HG03565 (cell line): ENCODE data around the gene METTL17.
"Not testable (repeated sequence)": the region's sequence is repeated elsewhere in the genome, so short reads cannot be mapped to it uniquely, and the experiment has no call there.

Experiments used
- ATAC-seq: cut with Tn5 transposase; IDR thresholded peaks from one replicate; pipeline ENCODE4 v1.9.1; 2021; ENCODE audit warnings: mild to moderate bottlenecking, moderate library complexity; ENCODE audit not compliant: unreplicated experiment

Gene METTL17

DNA sequence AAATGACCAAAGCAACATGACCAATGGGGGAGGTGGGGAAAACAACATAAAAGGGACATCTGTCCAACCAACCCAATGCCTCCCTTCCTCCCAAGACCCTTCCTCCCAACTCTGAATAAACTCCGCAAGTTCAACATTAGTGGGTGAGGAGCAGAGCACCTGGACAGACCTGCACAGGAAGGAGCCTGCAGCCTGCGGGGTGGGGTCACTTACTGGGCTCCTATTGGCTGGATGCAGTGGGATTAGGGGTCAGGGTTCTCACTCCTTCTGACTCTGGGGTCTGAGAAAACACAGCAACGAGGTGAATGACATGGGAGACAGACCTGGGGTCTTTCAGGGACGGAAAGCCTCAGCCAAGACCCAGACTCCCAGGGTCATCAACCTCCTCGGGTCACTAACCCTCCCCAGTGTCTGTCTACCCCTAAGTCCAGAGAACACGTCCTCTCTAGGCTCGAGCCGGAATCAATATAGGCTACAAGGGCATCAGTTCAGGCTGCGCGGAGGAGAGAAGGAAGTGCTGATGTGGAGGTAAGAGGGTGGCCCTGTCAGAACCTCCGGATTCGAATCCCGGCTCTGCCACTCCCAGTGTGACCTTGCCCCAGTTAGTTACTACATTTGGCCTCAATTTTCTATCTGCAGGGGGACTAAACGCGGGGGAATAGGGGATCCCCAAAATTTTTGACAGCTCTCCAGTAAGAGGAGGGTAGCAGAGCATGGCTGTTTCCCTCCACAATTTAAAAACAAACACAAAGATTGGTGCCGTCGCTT, 34.2 kb downstream of the METTL17 start:
- no peak for ATAC-seq

DNA sequence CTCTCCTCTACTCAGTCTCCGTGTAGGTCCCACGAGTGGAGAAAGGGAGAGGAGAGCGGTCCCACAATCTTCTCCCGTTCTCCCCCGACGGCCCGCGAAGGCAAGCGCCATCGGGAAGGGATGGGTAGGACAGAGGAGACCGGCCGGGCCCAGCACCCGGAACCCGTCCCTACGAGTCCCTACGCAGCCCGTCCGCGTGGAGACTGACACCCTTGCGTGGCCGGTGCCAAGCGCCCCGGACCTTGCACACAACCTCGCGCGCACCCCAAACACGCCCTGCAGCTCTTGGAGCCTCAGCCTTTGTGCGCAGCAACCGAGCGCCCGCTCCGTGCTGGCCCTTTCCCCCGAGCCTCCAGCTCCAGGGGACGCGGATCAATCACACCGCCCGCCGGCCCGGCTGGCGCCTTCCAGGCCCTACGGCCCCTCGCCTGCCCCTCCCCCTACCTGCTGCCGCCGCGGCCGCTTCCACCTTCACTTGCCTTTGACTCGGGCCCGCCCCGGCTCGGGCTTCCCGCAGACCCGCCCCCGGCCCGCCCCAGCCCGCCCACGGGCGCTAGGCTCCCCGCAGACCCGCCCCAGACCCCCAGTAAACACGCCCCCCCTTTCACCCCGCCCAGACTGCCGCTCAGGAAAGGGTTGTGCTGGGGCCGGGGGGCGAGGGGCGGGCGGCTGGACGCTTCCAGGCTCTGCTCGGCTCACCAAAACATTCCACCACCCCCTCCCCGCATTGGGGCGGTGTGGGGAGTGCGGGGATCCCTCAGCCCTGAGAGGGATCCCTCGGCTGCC, 35.0 kb downstream of the METTL17 start, which contains the start of gene NDRG2:
Gene NDRG2, minus strand, starts transcription at position 477 of the 786 bp plus-strand sequence. CDS start 1,746 bp downstream, outside the sequence.
- ATAC-seq = no peak

DNA sequence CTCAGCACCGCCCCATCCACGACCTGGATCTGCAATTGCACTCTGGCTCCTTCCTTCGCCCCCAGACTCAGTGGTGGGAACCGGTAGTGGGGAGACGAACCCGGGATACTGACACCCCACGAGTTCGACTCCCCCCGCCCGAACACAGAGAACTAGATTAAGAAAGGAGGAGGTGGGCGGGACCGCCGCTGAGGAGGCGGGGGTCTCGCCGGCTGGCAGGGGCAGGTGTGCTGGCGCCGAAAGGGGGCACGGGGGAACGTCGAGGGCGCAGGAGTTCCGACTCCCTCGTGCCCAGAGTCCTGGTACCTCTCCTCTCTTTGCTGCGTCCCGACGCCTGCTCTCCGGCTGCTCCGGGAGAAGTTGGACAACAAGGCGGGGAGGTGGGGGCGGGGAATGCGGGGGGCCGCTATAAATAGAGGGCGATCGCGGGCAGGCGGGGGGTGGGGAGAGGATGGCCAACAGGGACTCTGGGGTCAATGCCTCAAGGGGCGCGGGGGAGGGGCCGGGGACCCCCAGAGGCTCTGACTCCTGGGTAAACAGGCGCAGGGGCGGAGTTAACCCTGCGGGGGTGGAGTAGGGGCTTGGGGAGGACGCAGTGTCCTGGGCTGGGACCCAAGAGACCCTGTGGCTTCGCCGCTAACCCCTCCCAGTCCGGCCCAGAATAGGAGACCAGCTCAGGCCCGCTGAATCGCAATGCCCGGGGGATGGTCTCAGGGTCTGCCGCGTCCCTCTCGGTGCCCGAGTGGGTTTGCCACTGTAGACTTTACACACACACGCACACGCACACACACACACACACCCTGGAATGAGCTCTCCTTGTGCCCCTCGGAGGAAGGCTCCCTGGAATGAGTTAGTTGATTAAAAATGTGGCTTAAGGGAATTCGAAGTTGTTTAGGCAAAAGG, 35.8 kb downstream of the METTL17 start:
- no peak for ATAC-seq

DNA sequence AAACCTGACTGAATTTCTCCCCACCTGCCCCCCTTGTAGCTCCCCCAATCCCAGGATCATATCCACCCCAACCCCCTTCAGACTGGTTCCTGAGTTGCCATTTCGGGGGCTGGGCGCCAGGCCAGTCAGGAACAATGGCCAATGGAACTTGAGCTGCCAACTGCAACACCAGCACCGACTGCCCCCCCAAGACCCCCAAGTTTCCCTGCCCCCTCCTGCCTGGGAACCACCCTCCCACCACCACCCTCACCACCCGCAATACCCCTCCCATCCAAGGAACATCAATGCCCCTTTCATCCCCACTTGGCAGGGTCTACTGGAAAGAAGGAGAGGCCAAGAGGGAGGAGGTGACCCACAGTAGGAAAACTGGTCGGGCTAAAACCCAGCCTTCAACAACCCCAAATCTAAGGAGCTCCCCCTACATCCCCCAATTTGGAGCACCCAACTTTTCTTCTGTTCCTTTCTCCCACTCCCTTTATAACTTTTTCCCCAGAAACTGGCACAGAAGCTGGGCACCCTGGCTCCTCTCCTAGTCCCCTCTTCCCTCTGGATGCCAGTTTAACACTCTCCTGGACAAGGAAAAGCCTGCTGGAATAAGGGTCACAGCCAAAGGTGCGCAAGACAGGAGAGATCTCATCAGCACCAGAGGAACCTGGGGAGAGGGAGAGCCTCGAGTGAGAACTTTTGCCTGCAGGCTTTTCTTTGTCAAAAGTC, 36.7 kb downstream of the METTL17 start:
- ATAC-seq = no peak

DNA sequence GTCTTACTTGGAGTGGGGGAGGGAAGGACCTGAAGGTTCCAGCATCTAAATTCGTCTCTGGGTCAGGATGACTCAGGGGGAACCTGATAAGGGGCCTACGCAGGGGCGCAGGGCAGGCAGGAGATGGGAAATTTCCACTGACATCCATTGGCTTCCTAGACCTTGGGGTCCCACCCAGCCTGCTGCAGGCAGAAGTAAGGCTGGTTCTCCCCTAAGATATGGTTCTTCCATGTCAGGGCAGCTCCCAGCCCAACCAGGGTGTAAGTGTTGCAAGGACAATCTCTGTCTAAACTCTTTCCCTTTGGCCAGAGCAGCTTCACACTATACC, 37.2 kb downstream of the METTL17 start:
- no peak for ATAC-seq

DNA sequence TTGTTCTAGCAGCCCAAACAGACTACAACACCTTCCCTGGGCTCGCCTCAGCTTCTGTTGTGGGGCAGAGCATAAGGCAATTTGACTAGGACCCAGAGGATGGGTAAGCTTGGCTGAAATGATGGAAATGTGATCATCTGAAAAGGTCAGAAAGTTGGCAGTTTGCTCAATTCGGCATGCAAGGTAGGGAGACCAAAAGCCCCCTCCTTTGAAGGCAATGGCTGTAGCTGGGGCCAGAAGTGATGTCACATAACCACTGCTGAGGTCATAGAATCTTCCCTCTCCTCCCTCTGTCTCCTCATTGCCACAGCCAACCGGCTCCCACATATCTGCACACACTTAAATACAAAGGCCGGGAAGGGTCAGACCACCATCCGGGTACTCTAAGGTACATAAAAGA, 40.1 kb downstream of the METTL17 start, which contains the start of gene TPPP2:
Gene TPPP2, plus strand, starts transcription at position 301 of the 400 bp plus-strand sequence. CDS start 365 bp downstream, outside the sequence.
- no peak for ATAC-seq

DNA sequence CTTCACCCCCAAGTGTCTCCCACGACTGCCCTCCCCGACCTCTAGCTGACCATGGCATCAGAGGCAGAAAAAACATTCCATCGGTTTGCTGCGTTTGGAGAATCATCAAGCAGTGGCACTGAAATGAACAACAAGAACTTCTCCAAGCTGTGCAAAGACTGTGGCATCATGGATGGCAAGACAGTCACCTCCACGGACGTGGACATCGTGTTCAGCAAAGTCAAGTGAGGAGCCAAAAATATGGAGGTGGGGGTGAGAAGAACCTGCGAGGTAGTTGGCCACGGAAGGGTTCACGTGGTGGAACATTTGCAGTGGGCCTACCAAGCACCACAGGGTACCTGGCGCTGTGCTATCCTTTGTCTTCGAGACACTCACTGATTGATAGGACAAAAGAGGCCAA, 40.8 kb downstream of the METTL17 start:
- no peak for ATAC-seq

DNA sequence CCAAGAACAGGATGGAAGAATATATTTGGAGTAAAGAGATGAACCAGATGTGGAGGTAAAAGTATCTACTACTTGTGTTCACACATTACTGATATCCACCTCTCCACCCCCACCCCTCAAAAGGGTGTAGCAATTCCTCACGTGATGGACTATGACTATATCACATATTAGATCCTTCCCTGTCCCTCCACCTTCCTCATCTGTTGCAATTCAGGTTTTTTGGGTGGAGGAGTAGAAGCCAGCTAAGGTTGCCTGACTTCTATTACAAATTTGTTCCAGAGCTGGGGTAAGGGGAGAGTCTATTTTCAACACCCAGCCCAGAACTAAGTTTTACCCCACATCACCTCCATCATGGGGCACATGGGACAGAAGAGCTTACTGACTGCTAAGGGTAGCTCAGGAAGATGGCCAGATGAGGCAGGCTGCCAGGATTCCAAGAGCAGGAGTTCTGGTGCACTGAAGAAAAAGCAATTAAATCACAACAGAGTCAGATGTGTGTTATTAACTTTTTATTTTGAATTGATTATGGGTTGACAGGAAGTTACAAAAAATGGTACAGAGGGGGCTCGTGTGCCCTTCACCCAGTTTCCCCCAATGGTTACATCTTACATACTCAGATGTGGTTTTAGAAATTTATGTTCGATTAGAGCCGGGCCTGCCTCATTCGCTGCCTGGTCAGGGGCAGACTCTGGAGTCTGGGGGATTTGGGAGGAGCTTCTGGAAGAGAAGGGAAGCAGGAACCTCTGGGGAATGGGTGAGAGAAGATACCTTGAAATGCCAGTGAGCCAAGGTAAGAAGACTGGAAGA, 42.7 kb downstream of the METTL17 start:
- no peak for ATAC-seq

DNA sequence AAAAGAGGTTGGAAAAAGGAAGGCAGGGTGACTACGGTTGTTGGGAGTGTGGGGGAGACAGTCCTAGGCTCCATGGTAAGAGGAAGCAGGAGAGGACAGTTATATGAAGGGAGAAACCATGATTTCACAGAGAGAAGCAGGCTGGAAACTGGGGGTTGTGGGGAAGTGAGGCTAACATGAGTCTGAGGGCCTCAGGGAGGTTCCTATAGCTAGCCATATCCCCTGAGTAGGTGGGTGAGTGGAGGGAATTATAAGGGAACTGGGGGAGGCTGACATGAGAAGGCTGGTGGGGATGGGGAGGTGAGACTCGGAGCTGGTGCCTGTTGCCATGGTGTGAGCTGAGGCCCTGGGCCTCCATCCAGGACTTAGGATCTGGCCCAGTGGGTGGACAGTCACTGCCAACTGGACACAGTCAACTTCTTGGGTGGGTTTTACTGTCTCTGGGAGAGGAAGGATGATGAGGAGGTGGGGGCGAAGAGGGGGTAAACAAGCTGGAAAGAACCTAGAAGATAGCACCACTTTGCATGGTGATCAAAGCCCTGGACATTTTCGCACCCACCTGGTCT, 43.4 kb downstream of the METTL17 start:
- ATAC-seq = no peak

DNA sequence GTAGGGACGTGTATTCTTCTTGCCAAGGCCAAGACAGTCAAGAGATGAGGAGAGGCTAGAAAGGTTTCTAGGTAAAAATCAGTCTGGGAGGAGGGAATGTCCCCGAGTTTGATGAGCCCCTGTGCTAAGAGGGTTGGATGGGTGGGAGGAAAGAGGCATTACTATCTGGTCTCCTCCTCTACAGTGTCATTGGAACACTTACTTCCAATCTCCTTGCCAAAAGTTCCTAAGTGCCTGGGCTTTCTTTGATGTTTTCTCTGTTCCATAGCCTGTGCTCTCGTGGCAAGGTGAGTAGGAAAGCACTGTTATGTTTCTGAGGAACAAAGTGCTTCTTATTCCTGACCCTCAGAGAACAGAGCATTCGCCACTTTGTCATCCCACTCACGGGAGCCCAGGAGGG, 44.9 kb downstream of the METTL17 start, which contains the start of gene RNASE13:
Gene RNASE13, minus strand, starts transcription at position 101 of the 400 bp plus-strand sequence. CDS start 519 bp downstream, outside the sequence.
- ATAC-seq = no peak

DNA sequence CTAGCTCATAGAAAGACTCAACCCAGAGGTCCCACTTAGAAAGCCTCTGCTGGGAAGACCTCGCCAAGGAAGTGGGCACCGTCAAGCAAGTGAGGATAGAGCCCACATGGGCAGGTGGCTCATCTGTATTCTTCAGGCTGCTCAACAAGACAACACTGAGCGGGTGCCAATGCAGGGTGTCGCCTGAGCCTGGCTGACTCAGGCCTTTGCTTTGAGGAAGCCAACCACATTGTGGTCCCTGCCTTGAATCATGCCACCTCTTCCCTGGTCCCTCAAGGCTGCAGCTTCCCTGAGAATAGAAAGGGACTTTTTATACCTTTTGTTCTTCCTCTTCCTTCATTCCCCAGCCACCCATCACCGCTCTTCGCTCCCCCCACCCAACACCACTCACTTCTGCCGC, 47.0 kb downstream of the METTL17 start:
- ATAC-seq = no peak

DNA sequence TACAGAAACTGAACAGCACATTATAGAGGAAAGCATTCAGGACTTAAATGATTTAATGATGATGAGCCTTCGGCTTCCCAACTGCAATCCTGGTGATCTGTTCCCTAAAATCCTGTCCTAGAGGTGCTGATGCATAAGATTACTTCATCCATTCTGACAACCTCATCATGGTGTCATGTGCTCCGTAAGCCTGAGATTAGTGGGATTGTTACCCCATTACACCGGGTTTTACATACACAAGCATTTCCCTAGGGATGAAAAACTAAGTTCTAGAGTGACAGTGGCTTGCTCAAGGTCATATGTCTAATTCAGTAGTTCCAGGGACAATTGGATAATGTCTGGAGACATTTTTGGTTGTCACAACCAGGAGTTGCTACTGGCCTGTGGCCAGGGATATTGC, 47.4 kb downstream of the METTL17 start:
- ATAC-seq = no peak

DNA sequence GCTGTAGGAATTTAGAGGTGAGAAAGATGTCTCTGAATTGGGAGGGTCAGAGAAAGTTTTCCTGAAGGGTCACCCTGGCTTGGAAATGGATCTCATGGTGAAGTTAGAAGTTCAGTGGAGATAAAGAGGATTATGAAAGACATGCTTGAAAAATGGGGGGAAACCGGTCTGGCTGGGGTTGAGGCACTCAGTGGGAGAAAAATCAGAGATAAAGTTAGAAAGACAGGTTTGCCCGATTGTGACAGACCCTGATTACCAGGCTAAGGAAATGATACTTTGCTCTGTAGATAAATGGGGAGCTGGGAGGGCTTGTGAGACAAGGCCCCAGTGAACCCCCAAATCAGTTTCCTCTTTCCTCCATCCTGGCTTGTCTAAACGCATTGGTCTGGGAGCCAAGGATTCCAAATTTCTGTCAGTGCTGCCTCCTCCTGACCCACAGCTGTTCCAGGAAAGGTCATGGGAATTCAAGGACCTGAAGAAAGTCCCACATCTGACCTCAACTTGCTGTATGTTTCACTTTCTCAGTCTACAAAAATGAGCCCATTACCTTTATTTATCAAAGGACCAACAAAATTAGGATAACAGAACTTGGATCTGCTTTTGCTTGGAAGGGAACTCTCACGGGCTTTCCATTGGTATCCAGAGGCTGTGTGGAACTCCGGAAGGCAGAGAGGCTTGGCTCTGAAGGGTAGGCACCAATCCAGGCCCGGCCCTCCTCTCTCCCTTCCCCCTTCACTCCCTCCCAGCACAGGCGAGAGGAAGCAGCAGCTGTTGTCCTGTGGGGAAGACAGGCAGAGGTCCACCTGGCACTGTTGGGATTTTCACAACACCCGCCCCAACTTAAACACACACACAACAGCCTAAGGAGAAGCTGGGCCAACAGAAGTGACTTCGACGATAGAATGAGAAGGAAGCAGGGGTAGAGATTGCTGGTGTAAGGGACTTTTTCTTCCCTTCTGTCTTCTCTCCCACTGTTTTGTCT, 49.0 kb downstream of the METTL17 start:
- no peak for ATAC-seq

DNA sequence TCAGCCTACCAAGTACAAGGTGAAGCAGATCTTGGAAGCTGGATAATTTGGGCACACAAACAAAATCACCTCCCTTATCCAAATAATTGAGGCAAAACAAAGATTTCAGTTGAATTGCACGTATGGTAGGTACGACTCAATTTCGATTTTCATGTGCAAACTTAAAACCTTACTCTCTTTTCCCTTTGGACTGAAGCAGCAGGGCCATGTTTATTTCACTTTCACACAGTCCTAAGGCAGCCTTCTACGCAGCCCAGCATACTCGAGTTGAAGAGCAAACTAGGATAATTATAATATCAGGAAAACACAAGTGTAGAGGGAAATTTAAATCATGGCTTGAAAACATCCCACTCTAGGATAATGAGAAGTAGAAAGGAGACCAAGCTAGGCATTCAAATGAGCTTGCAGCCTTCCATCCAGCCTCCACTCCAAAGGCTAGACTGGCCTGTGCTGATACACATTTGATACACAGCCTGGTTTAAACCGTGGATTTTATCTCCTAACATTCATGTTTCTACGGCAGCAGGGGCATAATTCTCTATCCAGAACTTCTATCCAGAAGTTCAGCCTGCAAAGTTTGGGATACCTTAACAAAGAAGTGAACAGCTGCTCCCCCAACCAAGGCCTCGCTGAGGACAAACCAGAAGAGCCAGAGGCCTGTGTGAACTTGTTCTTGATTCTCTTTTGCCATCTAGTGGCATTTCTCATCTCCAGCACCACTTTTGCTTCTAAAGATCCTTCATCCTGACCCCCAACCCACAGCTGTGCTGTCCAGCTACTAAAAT, 50.0 kb downstream of the METTL17 start:
- no peak for ATAC-seq

DNA sequence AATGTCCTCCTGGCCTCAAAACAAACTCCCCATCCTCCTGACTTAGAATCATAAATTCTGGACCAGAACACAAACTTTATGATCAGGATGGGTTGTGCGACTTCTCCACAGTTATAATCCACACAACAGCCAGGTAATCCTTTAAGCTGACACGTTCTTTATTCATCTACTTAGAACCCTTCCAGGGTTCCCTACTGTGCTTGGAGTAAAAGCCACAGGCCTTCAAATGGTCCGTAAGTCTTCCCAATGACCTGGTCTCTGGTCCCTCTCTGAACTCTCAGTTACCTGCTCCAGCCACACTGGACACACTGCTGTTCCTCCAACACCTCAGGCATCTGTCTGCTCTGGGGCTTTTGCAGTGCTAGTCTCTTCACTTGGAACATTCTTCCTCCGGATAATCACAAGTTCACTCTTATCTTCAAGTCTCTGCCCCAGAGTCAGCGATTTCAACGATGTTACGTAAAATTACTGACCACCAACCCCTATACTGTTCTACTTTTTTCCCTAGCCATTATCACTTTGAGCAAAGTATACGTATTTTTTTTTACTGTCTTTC, 50.7 kb downstream of the METTL17 start:
- no peak for ATAC-seq

DNA sequence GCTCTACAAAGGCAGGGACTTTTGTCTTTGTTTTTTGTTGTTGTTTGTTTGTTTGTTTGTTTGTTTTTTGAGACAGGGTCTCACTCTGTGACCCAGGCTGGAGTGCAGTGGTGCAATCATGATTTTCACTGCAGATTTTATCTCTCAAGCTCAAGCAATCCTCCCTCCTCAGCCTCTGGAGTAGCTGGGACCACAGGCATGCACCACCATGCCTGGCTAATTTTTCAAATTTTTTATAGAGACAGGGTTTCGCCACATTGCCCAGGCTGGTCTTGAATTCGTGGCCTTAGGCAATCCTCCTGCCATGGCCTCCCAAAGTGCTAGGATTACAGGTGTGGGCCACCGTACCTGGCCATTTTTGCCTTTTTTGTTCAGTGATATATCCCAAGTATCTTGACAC, 51.2 kb downstream of the METTL17 start:
- not testable (repeated sequence) for ATAC-seq
